Measurements from ENCODE around the gene FXYD3.

DNA sequence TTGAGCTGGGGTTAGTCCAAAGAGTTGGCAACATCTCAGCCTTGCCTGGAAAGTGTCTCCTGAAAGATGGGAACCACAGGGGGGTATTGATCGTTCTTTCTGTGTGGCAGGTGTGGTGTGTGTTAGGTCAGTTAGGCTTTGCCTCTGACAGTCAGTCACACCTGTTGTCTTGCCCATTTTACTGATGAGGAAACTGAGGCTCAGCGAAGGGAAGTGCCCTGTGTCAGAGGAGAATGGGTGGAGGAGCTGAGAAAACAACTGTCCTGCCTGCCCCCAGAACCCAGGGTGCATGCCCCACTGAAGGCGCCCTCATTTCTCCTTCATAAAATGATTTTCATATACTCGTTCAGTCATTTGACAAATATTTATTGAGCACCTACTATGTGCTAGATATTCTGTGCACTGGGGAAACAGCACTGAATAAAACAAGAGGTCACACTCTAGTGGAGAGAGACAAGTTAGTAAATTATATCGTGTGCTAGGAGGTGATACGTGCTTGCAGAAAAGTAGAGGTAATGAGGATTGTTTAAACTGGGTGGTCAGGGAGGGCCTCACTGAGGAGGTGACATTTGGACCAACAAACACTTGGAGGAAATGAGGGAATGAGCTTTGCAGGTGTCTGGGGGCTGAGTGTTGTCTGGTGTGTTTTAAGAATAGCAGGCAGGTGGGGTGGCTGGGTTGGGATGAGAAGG lies 40.5 kb downstream of the FXYD3 start:
- TF ChIP-seq, protein P1, sequence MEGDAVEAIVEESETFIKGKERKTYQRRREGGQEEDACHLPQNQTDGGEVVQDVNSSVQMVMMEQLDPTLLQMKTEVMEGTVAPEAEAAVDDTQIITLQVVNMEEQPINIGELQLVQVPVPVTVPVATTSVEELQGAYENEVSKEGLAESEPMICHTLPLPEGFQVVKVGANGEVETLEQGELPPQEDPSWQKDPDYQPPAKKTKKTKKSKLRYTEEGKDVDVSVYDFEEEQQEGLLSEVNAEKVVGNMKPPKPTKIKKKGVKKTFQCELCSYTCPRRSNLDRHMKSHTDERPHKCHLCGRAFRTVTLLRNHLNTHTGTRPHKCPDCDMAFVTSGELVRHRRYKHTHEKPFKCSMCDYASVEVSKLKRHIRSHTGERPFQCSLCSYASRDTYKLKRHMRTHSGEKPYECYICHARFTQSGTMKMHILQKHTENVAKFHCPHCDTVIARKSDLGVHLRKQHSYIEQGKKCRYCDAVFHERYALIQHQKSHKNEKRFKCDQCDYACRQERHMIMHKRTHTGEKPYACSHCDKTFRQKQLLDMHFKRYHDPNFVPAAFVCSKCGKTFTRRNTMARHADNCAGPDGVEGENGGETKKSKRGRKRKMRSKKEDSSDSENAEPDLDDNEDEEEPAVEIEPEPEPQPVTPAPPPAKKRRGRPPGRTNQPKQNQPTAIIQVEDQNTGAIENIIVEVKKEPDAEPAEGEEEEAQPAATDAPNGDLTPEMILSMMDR (IDR thresholded peaks at IDR 0.05): no peak
- TF ChIP-seq POLR2A (IDR thresholded peaks at IDR 0.05) (no peak), POLR2AphosphoS5 (IDR thresholded peaks at IDR 0.05) (no peak), EP300 (IDR thresholded peaks at IDR 0.05) (no peak)
